Cardiac fibroblast (primary cell): ENCODE data around the gene DOCK4.

ENCODE experiments used
- DNase-seq, 2 donors: peaks; one replicate each; pipeline versions ENCODE4 v3.0.0 to v3.0.0-alpha.2; 2010; ENCODE audit warnings: low read depth in 2 of 2
- H3K4me3 ChIP-seq, 2 donors: replicated peaks in 1 of 2; 1 replicate in 1 of 2; 2 replicates in 1 of 2; pipeline ENCODE4 v1.5.1; 2011; ENCODE audit warnings: low read depth in 2 of 2, low read length in 2 of 2, mild to moderate bottlenecking in 2 of 2, moderate library complexity in 1 of 2
- CTCF ChIP-seq: IDR thresholded peaks from one replicate; pipeline ENCODE4 v1.5.1; 2011; ENCODE audit warnings: low read depth, mild to moderate bottlenecking, low read length, inconsistent platforms

The DOCK4 gene

GRCh38 chr7:111864291-111864976 lies 341.8 kb downstream of the DOCK4 start:
- DNase-seq = peak in 1 of 2 donors; percentile 18
- H3K4me3 ChIP-seq = no peak overlapping the region
- no peak for TF ChIP-seq CTCF

- H3K4me3 ChIP-seq = no peak overlapping the region
- no peak for TF ChIP-seq CTCF
- DNase-seq = no peak
These were observed 342.9 kb downstream of the DOCK4 start for GRCh38 chr7:111863269-111863668.

- no peak for TF ChIP-seq CTCF
- H3K4me3 ChIP-seq = no peak overlapping the region
- no peak for DNase-seq
These were observed 346.0 kb downstream of the DOCK4 start for GRCh38 chr7:111860248-111860647.

GRCh38 chr7:111858331-111858730 lies 347.9 kb downstream of the DOCK4 start:
- TF ChIP-seq CTCF = no peak
- no peak overlapping the region for H3K4me3 ChIP-seq
- DNase-seq = no peak

- no peak overlapping the region for H3K4me3 ChIP-seq
- peak; percentile 55 to 63 for DNase-seq
- peak; percentile 44 for TF ChIP-seq CTCF
These were observed 350.4 kb downstream of the DOCK4 start for GRCh38 chr7:111855842-111856227.

- peak; percentile 83 to 89 for DNase-seq
- TF ChIP-seq CTCF = peak; percentile 76
These were observed 350.9 kb downstream of the DOCK4 start for GRCh38 chr7:111855161-111855841.

More at GRCh38 chr7:111855161-111855841, 350.9 kb downstream of the DOCK4 start:
- H3K4me3 ChIP-seq = no peak overlapping the region
